Stimulated activated CD8-positive, alpha-beta memory T cell treated with anti-CD3 and anti-CD28 coated beads, Interleukin-4, amount 100 ng/mL, for 4 hours (primary cell): ENCODE measurements around the gene PTOV1.
A peak's percentile ranks its signal among the peaks of the same experiment; 100 is the strongest.

ENCODE experiments used
- DNase-seq, 2 donors: peaks; one replicate each; pipeline ENCODE4 v3.0.0-alpha.2; 2020; ENCODE audit warnings: low read depth in 2 of 2, low spot score in 1 of 2

The PTOV1 gene

GRCh38 chr19:49873129-49873521, 22.2 kb downstream of the PTOV1 start:
- DNase-seq: no peak

- DNase-seq: no peak
These were observed 22.9 kb downstream of the PTOV1 start for GRCh38 chr19:49873834-49874233.

DNA sequence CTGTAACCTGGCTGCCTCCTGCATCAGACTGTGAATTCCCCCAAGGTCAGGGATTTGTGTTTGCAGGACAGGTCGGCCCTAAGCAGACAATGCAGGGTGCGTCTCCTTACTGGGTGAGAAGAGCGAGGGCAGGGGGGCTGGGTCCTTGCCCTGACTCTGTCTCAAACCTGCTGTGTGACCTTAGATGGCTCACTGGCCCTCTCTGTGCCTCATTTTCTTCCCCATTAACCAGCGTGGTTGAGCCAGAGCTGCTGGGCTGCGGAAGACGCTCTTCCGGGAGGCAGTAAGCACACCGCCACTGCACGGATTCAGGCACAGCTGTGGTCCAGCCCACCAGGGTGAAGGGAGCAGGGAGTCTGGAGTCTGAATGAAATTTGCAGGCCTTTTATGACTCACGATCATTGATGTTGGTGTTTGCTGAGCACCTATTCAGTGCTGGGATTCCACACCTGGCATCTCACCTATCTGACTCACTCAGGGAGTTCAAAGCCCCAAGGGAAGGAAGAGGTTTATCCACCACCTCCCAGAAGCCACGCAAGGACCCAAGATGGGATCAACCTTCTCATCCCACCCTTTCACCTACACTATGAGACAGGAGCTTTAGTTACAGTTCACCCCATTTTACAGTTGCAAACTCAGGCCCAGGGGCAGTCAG, 23.7 kb downstream of the PTOV1 start:
- no peak for DNase-seq

- DNase-seq: no peak
These were observed 24.2 kb downstream of the PTOV1 start for GRCh38 chr19:49875177-49875576.

GRCh38 chr19:49875857-49876421, 25.0 kb downstream of the PTOV1 start:
- no peak for DNase-seq

- peak; percentile 93 to 96 for DNase-seq
These were observed 25.6 kb downstream of the PTOV1 start for GRCh38 chr19:49876422-49877019.

DNA sequence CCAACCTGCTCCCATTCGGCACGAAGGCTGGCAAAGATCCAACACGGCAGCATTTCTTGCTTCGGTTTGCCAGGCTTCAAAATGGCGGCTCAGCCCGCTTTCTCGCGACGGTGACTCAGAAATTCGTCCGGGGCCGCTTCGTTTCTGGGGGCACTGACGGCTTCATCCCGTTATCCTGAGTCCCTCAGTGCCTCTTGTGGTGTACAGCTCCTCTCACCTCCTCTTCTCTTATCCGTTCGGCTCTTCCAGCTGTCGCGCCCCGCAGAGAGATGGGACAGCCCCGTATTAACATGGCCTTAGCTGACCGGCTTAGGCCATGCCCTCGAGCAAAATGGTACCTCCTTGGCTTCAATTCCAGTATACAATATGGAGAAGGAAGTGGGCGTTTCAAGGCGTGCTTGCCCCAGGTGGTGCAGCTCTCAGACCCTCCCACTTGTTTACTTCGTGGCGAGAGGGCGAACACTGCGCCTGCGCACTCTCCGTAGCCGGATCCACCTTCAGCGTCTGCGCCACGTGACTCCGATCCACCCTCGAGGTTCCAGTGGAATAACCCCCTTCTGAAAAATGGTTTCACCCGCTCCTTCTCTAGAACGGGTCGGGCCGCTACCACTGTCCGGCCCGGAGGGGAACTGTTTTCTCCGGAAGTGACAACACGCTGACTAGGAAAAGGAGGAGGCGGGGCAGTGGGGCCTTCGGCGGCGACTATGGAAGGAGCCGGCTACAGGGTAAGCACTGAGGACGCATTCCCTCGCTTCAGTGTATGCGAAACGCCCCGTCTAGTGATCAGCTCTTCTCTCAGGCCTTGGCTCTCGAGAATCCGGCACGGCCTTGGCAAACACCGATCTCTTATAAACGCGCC, 26.3 kb downstream of the PTOV1 start, which contains the start of the genes AKT1S1 and TBC1D17:
AKT1S1 (minus strand) TSS at position 336 of the 859 bp plus-strand sequence. CDS start 4,060 bp downstream, outside the sequence.
TBC1D17 (plus strand) TSS at position 683 of the 859 bp plus-strand sequence; CDS start at position 705, 22 bp downstream.
- peak; percentile 94 to 98 for DNase-seq

- peak; percentile 96 for DNase-seq
These were observed 27.2 kb downstream of the PTOV1 start for GRCh38 chr19:49877879-49878743.

- DNase-seq: no peak
These were observed 27.7 kb downstream of the PTOV1 start for GRCh38 chr19:49878744-49879070.

- DNase-seq: no peak
These were observed 28.4 kb downstream of the PTOV1 start for GRCh38 chr19:49879243-49879963.

- DNase-seq: no peak
These were observed 29.4 kb downstream of the PTOV1 start for GRCh38 chr19:49880162-49880869.

DNA sequence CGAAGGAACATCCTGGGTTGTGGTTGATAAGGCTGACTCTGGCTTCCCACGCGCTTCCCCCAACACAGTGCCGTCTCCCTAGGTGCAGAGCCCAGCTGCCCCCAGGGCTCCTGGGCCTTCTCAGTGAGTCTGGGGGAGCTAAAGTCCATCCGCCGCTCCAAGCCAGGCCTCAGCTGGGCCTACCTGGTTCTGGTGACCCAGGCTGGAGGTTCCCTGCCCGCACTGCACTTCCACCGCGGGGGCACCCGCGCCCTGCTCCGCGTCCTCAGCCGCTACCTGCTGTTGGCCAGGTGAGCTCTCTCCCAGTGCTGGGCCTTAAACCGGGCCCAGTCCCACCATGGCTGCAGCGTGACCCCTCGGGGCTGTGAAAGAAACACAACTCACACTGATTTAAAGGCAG, 30.2 kb downstream of the PTOV1 start:
- no peak for DNase-seq

- DNase-seq: no peak
These were observed 30.9 kb downstream of the PTOV1 start for GRCh38 chr19:49881672-49882394.

DNA sequence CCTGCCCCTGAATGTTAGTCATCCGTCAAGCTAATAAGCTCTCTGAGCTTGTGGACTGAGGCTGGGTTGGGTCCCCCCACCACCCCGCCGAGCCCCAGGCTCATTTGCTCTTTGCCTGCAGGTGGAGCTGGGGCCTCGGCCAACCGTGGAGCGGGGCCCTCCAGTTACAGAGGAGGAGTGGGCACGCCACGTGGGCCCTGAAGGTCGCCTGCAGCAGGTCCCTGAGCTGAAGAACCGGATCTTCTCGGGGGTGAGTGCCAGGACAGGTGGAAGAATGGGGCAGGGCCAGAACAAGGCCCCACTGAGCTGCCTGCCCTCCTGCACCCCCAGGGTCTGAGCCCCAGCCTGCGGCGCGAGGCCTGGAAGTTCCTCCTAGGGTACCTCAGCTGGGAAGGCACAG, 31.7 kb downstream of the PTOV1 start:
- no peak for DNase-seq

DNA sequence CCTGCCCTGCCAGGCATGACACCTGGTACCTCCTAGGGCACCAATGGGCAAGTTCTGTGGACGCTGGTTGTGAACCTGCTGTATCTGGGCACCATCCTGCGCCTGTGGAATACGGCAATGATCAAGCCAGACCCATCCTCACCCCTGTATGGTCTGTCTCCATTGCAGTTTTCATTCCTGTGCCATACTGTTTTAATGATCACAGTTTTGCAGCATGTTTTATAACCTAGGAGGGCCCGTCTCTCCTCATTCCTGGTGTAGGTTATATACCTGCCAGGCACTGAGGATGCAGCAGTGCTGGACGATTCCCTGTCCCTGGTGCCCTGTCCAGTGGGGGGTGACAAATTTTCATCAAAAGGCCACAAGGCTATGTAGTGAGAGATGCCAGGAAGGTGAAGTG, 32.1 kb downstream of the PTOV1 start:
- DNase-seq: no peak

DNA sequence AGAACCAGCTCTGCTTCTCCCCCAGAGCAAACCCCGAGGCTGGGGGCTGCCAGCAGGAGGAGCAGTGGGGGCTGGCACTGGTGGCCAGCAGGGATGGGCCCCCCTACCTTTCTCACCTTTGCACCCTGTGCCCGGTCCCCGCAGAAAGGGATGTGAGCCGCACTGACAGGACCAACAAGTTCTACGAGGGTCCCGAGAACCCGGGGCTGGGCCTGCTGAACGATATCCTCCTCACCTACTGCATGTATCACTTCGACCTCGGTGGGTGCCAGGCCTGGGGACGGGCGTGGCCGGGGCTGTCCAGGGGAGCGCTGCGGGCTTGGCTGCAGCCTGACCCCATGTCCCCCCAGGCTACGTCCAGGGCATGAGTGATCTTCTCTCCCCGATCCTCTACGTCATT, 33.1 kb downstream of the PTOV1 start:
- DNase-seq: no peak

- DNase-seq: no peak
These were observed 33.8 kb downstream of the PTOV1 start for GRCh38 chr19:49884760-49885159.

DNA sequence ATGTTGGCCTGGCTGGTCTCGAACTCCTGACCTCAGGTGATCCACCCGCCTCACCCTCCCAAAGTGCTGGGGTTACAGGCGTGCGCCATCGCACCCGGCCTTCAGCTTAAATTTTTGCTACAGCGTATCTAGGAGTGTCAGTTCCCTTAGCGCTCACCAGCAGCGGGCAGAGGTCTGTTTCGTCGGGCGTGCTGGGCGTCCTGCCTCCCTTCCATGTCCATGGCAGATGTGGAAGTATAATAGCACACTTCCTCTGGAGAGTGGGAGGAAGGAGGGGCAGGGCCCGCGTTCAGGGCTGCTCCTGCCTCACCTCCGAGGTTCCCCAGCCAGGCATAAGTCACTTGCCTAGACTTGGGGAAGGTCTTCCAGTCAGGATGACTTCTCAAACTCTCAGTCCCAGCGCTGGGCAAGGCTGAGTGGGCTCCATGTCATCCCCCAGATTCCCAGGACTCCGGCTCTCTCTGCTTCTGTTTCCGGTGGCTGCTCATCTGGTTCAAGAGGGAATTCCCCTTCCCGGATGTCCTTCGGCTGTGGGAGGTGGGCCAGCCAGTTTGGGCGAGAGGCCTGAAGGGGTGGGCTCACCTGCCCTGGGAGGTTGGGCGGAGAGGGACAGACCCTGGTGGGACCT, 36.2 kb downstream of the PTOV1 start:
- no peak for DNase-seq
